ENCODE measurements around the gene ANKRD17.
A peak's percentile ranks its signal among the peaks of the same experiment; 100 is the strongest.
"Not testable (repeated sequence)": the region's sequence is repeated elsewhere in the genome, so short reads cannot be mapped to it uniquely, and the experiment has no call there.

The ANKRD17 gene

GRCh38 chr4:73258686-73259570 is at the start of gene ANKRD17:
Gene ANKRD17, minus strand, starts transcription at chr4:73258798. Its CDS starts 130 bp downstream, at chr4:73258668.
- DNase-seq (ENCODE audit: low read depth): peak; percentile 82

- no peak for DNase-seq (ENCODE audit: low read depth)
Observed at GRCh38 chr4:73308286-73308685, 49.7 kb upstream of the ANKRD17 start.

- no peak for DNase-seq (ENCODE audit: low read depth)
Observed at GRCh38 chr4:73303711-73304110, 45.1 kb upstream of the ANKRD17 start.

- no peak for DNase-seq (ENCODE audit: low read depth)
Observed at GRCh38 chr4:73299548-73300280, 41.1 kb upstream of the ANKRD17 start.

GRCh38 chr4:73292661-73293060 is 34.1 kb upstream of the ANKRD17 start:
- not testable (repeated sequence) for DNase-seq (ENCODE audit: low read depth)

- no peak for DNase-seq (ENCODE audit: low read depth)
Observed at GRCh38 chr4:73281982-73282381, 23.4 kb upstream of the ANKRD17 start.

- DNase-seq (ENCODE audit: low read depth): no peak
Observed at GRCh38 chr4:73281396-73281795, 22.8 kb upstream of the ANKRD17 start.

GRCh38 chr4:73277201-73277600 is 18.6 kb upstream of the ANKRD17 start:
- DNase-seq (ENCODE audit: low read depth): no peak

GRCh38 chr4:73275318-73275654 is 16.7 kb upstream of the ANKRD17 start:
- DNase-seq (ENCODE audit: low read depth): no peak

- DNase-seq (ENCODE audit: low read depth): no peak
Observed at GRCh38 chr4:73272816-73273215, 14.2 kb upstream of the ANKRD17 start.

GRCh38 chr4:73267050-73267449 is 8.5 kb upstream of the ANKRD17 start:
- no peak for DNase-seq (ENCODE audit: low read depth)

- DNase-seq (ENCODE audit: low read depth): no peak
Observed at GRCh38 chr4:73259571-73260090, 1.0 kb upstream of the ANKRD17 start.

- no peak for DNase-seq (ENCODE audit: low read depth)
Observed at GRCh38 chr4:73258436-73258685, 237 bp downstream of the ANKRD17 start.

GRCh38 chr4:73257651-73258435 is 755 bp downstream of the ANKRD17 start:
- no peak for DNase-seq (ENCODE audit: low read depth)

- DNase-seq (ENCODE audit: low read depth): peak; percentile 80
Observed at GRCh38 chr4:73257234-73257633, 1.4 kb downstream of the ANKRD17 start.

GRCh38 chr4:73255847-73256246 is 2.8 kb downstream of the ANKRD17 start:
- DNase-seq (ENCODE audit: low read depth): not testable (repeated sequence)

GRCh38 chr4:73252001-73252400 is 6.6 kb downstream of the ANKRD17 start:
- DNase-seq (ENCODE audit: low read depth): no peak

- DNase-seq (ENCODE audit: low read depth): no peak
Observed at GRCh38 chr4:73251384-73251783, 7.2 kb downstream of the ANKRD17 start.

GRCh38 chr4:73250642-73251041 is 8.0 kb downstream of the ANKRD17 start:
- DNase-seq (ENCODE audit: low read depth): no peak

- DNase-seq (ENCODE audit: low read depth): no peak
Observed at GRCh38 chr4:73248821-73249220, 9.8 kb downstream of the ANKRD17 start.

- DNase-seq (ENCODE audit: low read depth): no peak
Observed at GRCh38 chr4:73248416-73248815, 10.2 kb downstream of the ANKRD17 start.

- DNase-seq (ENCODE audit: low read depth): no peak
Observed at GRCh38 chr4:73247100-73247499, 11.5 kb downstream of the ANKRD17 start.

GRCh38 chr4:73245955-73246354 is 12.6 kb downstream of the ANKRD17 start:
- DNase-seq (ENCODE audit: low read depth): no peak

Measured in fibroblast of the conjunctiva (primary cell).